K562 (cell line): ENCODE measurements around the gene NDUFB7. TPM values are rescaled to one million over a fixed set of nuclear protein-coding genes. Genes with fewer than 3 reads are reported as not detected.

Experiments used
- CCAR2 ChIP-seq: fragments of 200-400 bp; formaldehyde crosslinking; IDR thresholded peaks from 2 replicates; pipeline ENCODE4 v1.6.1; 2017; ENCODE audit warnings: mild to moderate bottlenecking, low read depth, low read length
- CHAMP1 ChIP-seq: fragments of 450-650 bp; IDR thresholded peaks from 2 replicates; pipeline ENCODE4 v1.6.1; 2016; ENCODE audit warnings: mild to moderate bottlenecking
- CHCHD3 ChIP-seq: fragments of 250-450 bp; sonication (Bioruptor Pico); IDR thresholded peaks from 2 replicates; pipeline ENCODE4 v2.1.2; 2022; ENCODE audit warnings: mild to moderate bottlenecking
- CREB5 ChIP-seq: fragments of 250-450 bp; sonication (Bioruptor Pico); IDR thresholded peaks from 2 replicates; pipeline ENCODE4 v1.5.0; 2020; ENCODE audit warnings: mild to moderate bottlenecking
- EHMT2 ChIP-seq: fragments of 450-650 bp; IDR thresholded peaks from 2 replicates; pipeline ENCODE4 v1.6.1; 2018; ENCODE audit warnings: antibody characterized with exemption
- ETS1 ChIP-seq: conservative IDR thresholded peaks from 2 replicates; pipeline ENCODE4 v1.6.1; 2011; ENCODE audit warnings: low read depth, mild to moderate bottlenecking, low read length; ENCODE audit not compliant: control insufficient read depth
- GABPA ChIP-seq: fragments of 200-800 bp; sonication (Bioruptor generic); conservative IDR thresholded peaks from 2 replicates; pipeline ENCODE4 v1.6.1; 2016; ENCODE audit warnings: low read depth, missing genetic modification characterization, missing compliant biosample characterization
- HES1 ChIP-seq: fragments of 450-650 bp; IDR thresholded peaks from 2 replicates; pipeline ENCODE4 v1.6.1; 2016; ENCODE audit warnings: low read depth, mild to moderate bottlenecking, moderate library complexity
- HSF4 ChIP-seq: fragments of 250-450 bp; sonication (Bioruptor Pico); IDR thresholded peaks from 2 replicates; pipeline ENCODE4 v2.1.2; 2022; ENCODE audit warnings: mild to moderate bottlenecking, moderate library complexity, borderline replicate concordance
- PTBP1 ChIP-seq: fragments of 200-400 bp; formaldehyde crosslinking; IDR thresholded peaks from 2 replicates; pipeline ENCODE4 v1.6.1; 2017; ENCODE audit warnings: low read depth, low read length
- SAFB ChIP-seq: fragments of 200-400 bp; formaldehyde crosslinking; IDR thresholded peaks from 2 replicates; pipeline ENCODE4 v1.6.1; 2017; ENCODE audit warnings: low read depth, low read length, borderline replicate concordance
- SUPT5H ChIP-seq: fragments of 450-650 bp; IDR thresholded peaks from 2 replicates; pipeline ENCODE4 v1.6.1; 2016
- TAF15 ChIP-seq: fragments of 200-400 bp; formaldehyde crosslinking; IDR thresholded peaks from 2 replicates; pipeline ENCODE4 v1.6.1; 2017; ENCODE audit warnings: mild to moderate bottlenecking, low read depth, low read length, moderate library complexity
- TAF7 ChIP-seq: fragments of 450-650 bp; IDR thresholded peaks from 2 replicates; pipeline ENCODE4 v1.6.1; 2016; ENCODE audit warnings: missing genetic modification characterization, missing compliant biosample characterization
- TRIM28 ChIP-seq: fragments of 450-650 bp; IDR thresholded peaks from 2 replicates; pipeline ENCODE4 v1.6.1; 2017
- TSHZ1 ChIP-seq: fragments of 250-450 bp; sonication (Bioruptor Pico); IDR thresholded peaks from 2 replicates; pipeline ENCODE4 v1.4.0; 2020; ENCODE audit warnings: mild to moderate bottlenecking, moderate library complexity
- ZNF197 ChIP-seq: fragments of 200-800 bp; sonication (Bioruptor generic); IDR thresholded peaks from 2 replicates; pipeline ENCODE4 v1.6.1; 2016; ENCODE audit warnings: low read depth, missing genetic modification characterization, missing compliant biosample characterization
- ZNF79 ChIP-seq: fragments of 250-450 bp; sonication (Bioruptor Pico); IDR thresholded peaks from 2 replicates; pipeline ENCODE4 v1.4.0; 2020; ENCODE audit warnings: low read depth, mild to moderate bottlenecking, moderate library complexity
- polyA plus RNA-seq, 8 experiments: library from polyadenylated mRNA; depleted of rRNA in 4 of 8; stranded (reverse) in 5 of 8; unstranded in 3 of 8; fragments of >200 nt; fragmentation: Nextera tagmentation in 2 of 8; fragmentation: Illumina TruSeq in 1 of 8; extraction: Ambion mirVana in 2 of 8; extraction: Trizol in 1 of 8; gene quantifications; 2 replicates each; pipeline versions ENCODE4 v1.2.1 to v1.2.3, GENCODE V29; 2011 to 2014; ENCODE audit warnings: inconsistent platforms in 1 of 8, missing spikeins in 1 of 8
- total RNA-seq, 7 experiments: library from RNA; depleted of rRNA in 6 of 7; stranded (reverse); fragments of >200 nt in 6 of 7; fragmentation: Illumina TruSeq in 2 of 7; extraction: Trizol in 2 of 7; gene quantifications; 2 replicates each; pipeline versions ENCODE4 v1.2.1 to v1.2.3, GENCODE V29; 2011 to 2021; ENCODE audit warnings: low replicate concordance in 1 of 7

Gene NDUFB7
- total and polyA plus RNA-seq, 9 of the 15 experiments (the other 6 are each of a cell fraction or from before 2014, with no cell fraction given) = 14.9 to 842 (median 137) TPM

- TF ChIP-seq TAF7 (peak; percentile 65), CHCHD3 (0 out of 2 replicates have a peak, but pooled peaks have one; percentile 35), GABPA (tag) (no peak; the same call in 1 of the 2 replicates), CREB5 (CRISPR knock-in tag) (no peak), TSHZ1 (CRISPR knock-in tag) (no peak), EHMT2 (no peak), CHAMP1 (no peak), ZNF197 (no peak), TRIM28 (no peak), TAF15 (no peak), PTBP1 (no peak), ETS1 (peak; percentile 82), HSF4 (CRISPR knock-in tag) (no peak), CCAR2 (no peak), HES1 (no peak), SUPT5H (peak; percentile 96), ZNF79 (CRISPR knock-in tag) (no peak), SAFB (no peak)
Measured at GRCh38 chr19:14517840-14518505, 53.9 kb downstream of the NDUFB7 start, which contains the start of gene DNAJB1 (continued).
